ENCODE results near the gene DNAJC1.

GRCh38 chr10:21742740-21743412 lies 260.7 kb downstream of the DNAJC1 start:
- no peak for TF ChIP-seq CTCF (IDR thresholded peaks at IDR 0.05)
- no peak for TF ChIP-seq POLR2A (IDR thresholded peaks at IDR 0.05)
- no peak for TF ChIP-seq POLR2AphosphoS5 (IDR thresholded peaks at IDR 0.05; ENCODE audit: insufficient read depth in 1 of 2, low read depth in 1 of 2)

Measured in vagina (tissue), 2 donors.